ENCODE data around the gene DHRS1. TPM values are rescaled to one million over a fixed set of nuclear protein-coding genes. Genes with fewer than 3 reads are reported as not detected.

DHRS1 gene
- total RNA-seq, 2 experiments from 2014 or later = 14.7 to 14.9 TPM

DNA sequence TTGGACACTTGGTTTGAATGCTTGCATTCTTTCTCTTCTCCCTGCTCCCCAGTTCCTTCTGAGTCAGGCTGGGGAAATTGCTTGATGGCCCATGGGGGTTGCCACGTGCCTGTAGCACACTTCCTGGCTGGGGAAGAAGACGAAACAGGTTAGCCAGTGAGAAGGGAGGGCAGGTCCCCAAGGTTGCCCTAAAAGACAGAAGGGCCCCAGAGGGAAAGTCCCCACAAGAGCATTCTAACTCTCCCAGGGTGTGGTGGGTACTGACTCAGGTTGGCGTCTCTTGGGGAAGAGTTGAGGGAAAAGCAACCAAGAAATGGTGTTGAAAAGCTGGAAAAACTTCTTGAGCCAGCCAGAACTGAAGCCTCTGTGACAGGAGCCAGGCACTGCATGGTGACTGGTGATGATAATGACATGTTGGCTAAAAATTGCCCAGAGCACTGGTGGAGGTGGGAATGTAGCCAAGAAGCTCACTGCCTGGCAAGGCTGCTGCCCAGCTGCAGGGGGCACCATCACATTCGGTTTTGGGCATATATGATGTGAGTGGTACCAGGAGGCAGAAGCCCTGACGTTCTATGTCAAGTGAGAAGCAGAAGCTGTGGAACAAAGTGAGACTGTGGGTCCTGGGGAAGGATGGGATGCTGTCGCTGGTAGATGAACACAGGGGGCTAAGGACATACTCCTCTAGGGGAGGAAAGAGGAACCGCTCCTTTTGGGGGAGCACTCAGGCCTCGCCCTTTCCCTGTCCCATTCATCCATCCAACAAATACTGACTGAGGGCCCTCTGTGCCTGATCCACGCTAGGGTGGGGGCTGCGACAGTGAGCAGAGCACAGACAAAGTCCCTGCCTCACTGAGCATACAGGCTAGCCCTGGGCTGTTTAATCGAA lies 20.0 kb downstream of the DHRS1 start:
- peaks cover 46% of the 10 kb centered on the region for H3K4me1 Mint-ChIP-seq (ENCODE audit: low read depth)
- peak overlapping the region; percentile 70 for H3K27ac Mint-ChIP-seq
- ChIA-PET POLR2A (interaction anchor here (0.8 to 1.4 kb wide), 5 partner anchors 9 to 55 kb away, joined by 3 to 4 read pairs (median 3); partner anchors contain the start of genes ADCY4 and TINF2), CTCF (interaction anchor here (0.7 to 6.7 kb wide), 13 partner anchors 8 to 152 kb away, joined by 3 to 66 read pairs (median 7); partner anchors contain the start of genes CIDEB, DHRS1, LTB4R2 and NOP9)
- H3K27me3 Mint-ChIP-seq = no peaks in the 10 kb centered on the region
- peak; percentile 77 for DNase-seq
- no peaks in the 10 kb centered on the region for H3K9me3 Mint-ChIP-seq
- intact Hi-C loops (cut with micrococcal nuclease) = loop anchor here (1.0 to 10.0 kb wide), 3 partner anchors 10 to 225 kb away; partner anchors contain the start of gene CARMIL3
- no peak overlapping the region for H3K4me3 Mint-ChIP-seq
- H3K36me3 Mint-ChIP-seq = peaks cover 3% of the 10 kb centered on the region

DNA sequence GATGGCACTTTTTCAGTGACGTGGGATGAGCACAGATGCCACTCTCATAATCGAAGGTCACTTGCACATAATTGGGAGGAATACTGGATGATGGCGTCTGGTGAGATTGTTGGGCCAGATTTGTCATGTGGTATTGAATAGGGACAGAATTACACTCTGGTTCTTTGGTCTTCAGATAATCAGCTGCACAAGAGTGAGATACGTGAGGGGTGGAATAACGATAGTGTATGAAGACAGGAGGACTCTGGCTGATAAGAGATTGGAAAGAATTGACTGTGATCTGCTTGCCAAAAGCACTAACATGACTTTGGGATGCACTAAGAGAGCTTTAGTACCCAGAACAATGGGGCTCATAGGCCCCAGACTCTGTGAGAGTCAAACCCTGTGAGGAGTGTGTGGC lies 21.2 kb downstream of the DHRS1 start:
- Mint-ChIP-seq H3K9me3 (no peaks in the 10 kb centered on the region), H3K27me3 (no peaks in the 10 kb centered on the region), H3K4me3 (no peak overlapping the region), H3K27ac (peak overlapping the region; percentile 54), H3K4me1 (ENCODE audit: low read depth) (peaks cover 56% of the 10 kb centered on the region), H3K36me3 (peaks cover 3% of the 10 kb centered on the region)
- ChIA-PET POLR2A (interaction anchor here (0.8 to 1.4 kb wide), 2 partner anchors 32 to 36 kb away, joined by 3 to 4 read pairs; partner anchors contain the start of gene TINF2), CTCF (interaction anchor here (1.1 to 6.7 kb wide), 5 partner anchors 12 to 32 kb away, joined by 4 to 66 read pairs (median 24); partner anchors contain the start of genes CIDEB, DHRS1 and NOP9)
- intact Hi-C loops (cut with micrococcal nuclease) = loop anchor here (10.0 kb wide), 1 partner anchor 224 kb away; the partner anchor contains the start of gene CARMIL3
- no peak for DNase-seq

DNA sequence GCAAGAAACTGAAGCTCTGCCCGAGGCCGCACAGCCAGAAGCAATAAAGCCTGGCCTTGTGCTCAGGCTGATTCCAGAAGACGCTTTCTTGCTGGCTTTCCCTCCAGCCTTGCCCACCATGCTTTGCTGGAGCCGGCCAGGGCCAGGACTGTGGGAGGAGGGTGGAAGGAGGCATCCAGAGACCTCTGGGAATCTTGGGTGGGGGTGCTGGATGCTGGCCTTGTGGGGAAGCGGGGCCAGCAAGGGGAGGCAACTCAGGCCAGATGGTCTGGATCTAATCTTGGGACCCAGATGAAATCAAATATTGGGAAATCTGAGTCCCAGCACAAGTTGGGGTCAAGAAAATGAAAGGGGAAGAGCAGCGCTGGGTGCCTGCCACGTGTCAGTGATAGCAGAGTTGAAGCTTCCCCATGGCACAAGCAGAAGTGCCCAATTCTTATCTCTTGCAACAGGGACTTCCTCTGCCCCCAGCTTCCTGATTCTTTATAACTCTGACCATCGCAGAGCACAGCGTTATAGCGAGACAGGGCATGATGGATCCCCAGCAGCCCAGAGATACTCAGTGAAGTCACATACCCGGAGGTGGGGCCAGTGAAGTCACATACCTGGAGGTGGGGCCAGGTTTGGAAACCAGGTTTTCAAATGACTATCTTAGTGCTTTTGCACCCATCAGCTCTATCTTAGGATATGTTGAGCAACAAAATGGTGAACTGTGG lies 21.8 kb downstream of the DHRS1 start:
- Mint-ChIP-seq H3K9me3 (no peaks in the 10 kb centered on the region), H3K36me3 (peaks cover 3% of the 10 kb centered on the region), H3K27ac (peak overlapping the region; percentile 54), H3K4me1 (ENCODE audit: low read depth) (peaks cover 63% of the 10 kb centered on the region), H3K4me3 (no peak overlapping the region), H3K27me3 (no peaks in the 10 kb centered on the region)
- intact Hi-C loops (cut with micrococcal nuclease) = loop anchor here (10.0 kb wide), 1 partner anchor 223 kb away; the partner anchor contains the start of gene CARMIL3
- POLR2A ChIA-PET = interaction anchor here (0.7 to 1.4 kb wide), 2 partner anchors 30 to 31 kb away, joined by 3 read pairs; no protein-coding TSS in a partner anchor
- DNase-seq = peak; percentile 62
- CTCF ChIA-PET = interaction anchor here (0.6 to 2.7 kb wide), 5 partner anchors 12 to 33 kb away, joined by 3 to 10 read pairs (median 3); partner anchors contain the start of genes CIDEB, DHRS1 and NOP9

DNA sequence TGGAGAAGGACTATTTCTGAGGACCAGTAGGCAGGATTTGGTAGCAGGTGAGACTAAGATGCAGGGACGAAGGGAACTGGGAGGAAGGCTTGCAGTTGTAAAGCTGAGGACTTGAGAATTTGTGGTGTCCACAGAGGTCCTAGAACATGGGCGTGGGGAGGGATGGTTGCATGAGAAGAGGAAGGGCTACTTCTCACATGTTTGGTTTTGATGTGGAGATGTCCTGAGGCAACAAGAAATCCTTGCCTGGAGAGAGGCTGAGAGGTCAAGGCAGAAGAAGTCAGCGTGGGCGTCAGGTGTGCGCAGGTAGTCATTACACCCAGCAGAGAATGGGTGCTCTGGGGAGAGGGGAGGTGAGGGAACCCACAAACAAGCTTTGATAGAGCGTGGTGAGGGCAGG lies 22.5 kb downstream of the DHRS1 start:
- Mint-ChIP-seq H3K4me1 (ENCODE audit: low read depth) (peaks cover 70% of the 10 kb centered on the region), H3K27ac (no peak overlapping the region), H3K27me3 (no peaks in the 10 kb centered on the region), H3K36me3 (peaks cover 3% of the 10 kb centered on the region), H3K4me3 (no peak overlapping the region), H3K9me3 (no peaks in the 10 kb centered on the region)
- no peak for DNase-seq
- ChIA-PET CTCF (interaction anchor here (0.6 to 2.7 kb wide), 4 partner anchors 12 to 34 kb away, joined by 3 to 10 read pairs (median 3); partner anchors contain the start of gene CIDEB), POLR2A (no interaction called here)
- intact Hi-C loops (cut with micrococcal nuclease) = loop anchor here (10.0 kb wide), 1 partner anchor 222 kb away; the partner anchor contains the start of gene CARMIL3

DNA sequence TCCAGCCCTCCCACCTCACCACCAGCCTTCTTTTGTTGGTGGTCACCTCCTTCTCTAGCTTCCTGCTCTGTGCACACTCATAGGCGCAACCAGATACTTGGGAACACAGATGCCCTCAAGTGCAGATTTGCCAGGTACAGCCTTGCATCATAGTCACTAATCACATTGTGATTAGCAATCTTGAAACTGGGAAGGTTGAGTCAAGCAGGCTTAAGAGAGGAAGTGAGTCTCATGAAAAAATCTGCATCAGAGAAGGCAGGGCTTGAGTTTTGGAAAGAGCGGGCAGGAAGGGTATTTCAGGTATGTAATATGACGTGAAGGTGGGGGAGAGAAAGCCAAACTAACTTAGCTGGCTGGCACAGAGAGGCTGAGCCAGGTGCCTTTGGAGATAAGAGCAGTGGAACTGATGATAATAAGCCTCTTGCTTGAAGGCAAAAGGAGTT lies 25.5 kb downstream of the DHRS1 start:
- no peaks in the 10 kb centered on the region for H3K9me3 Mint-ChIP-seq
- H3K27ac Mint-ChIP-seq = peak overlapping the region; percentile 94
- POLR2A ChIA-PET = interaction anchor here (0.5 to 2.4 kb wide), 11 partner anchors 15 to 163 kb away, joined by 3 to 16 read pairs (median 5); partner anchors contain the start of genes CHMP4A, DHRS1, NOP9 and TINF2
- peak overlapping the region; percentile 22 for H3K4me3 Mint-ChIP-seq
- H3K36me3 Mint-ChIP-seq = peaks cover 3% of the 10 kb centered on the region
- peak; percentile 76 for DNase-seq
- H3K4me1 Mint-ChIP-seq (ENCODE audit: low read depth) = peaks cover 67% of the 10 kb centered on the region
- intact Hi-C loops (cut with micrococcal nuclease) = loop anchor here (1.0 to 10.0 kb wide), 4 partner anchors 15 to 219 kb away; partner anchors contain the start of genes CARMIL3 and CHMP4A
- CTCF ChIA-PET = interaction anchor here (0.7 to 2.9 kb wide), 8 partner anchors 16 to 58 kb away, joined by 3 to 30 read pairs (median 10); partner anchors contain the start of genes CIDEB, MDP1, NOP9 and TINF2
- no peaks in the 10 kb centered on the region for H3K27me3 Mint-ChIP-seq

DNA sequence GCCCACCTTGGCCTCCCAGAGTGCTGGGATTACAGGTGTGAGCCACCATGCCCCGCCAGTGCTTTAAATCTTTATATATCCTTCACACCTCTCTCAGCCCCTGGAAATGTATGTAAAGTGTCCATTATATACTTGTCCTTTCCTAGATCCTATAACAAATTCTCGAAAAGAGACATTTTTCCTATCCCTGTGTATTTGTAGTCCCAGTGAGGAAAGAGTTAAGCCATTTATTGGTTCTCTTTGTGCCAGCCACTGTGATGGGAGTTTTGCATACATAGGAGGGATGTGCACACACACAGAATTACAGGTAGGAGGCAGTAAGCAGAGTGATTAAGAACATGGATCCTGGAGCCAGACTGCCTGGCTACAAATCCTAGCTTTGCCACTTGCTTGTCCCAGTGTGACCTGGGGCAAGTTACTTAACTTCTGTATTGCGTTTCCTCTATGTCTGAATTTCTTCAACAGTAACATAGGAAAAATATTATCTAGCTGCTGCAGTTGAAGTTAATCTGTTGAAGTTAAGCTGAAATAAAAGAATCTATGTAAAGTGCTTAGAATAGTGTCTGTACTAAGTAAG lies 26.1 kb downstream of the DHRS1 start:
- DNase-seq = no peak
- CTCF ChIA-PET = interaction anchor here (0.7 to 2.9 kb wide), 8 partner anchors 16 to 58 kb away, joined by 3 to 30 read pairs (median 10); partner anchors contain the start of genes CIDEB, MDP1, NOP9 and TINF2
- Mint-ChIP-seq H3K27me3 (no peaks in the 10 kb centered on the region), H3K36me3 (peaks cover 3% of the 10 kb centered on the region), H3K4me1 (ENCODE audit: low read depth) (peaks cover 60% of the 10 kb centered on the region), H3K27ac (peak overlapping the region; percentile 94), H3K4me3 (no peak overlapping the region), H3K9me3 (no peaks in the 10 kb centered on the region)
- POLR2A ChIA-PET = interaction anchor here (0.5 to 2.4 kb wide), 11 partner anchors 16 to 162 kb away, joined by 3 to 16 read pairs (median 5); partner anchors contain the start of genes CHMP4A, DHRS1, NOP9 and TINF2
- intact Hi-C loops (cut with micrococcal nuclease) = loop anchor here (10.0 kb wide), 1 partner anchor 219 kb away; the partner anchor contains the start of gene CARMIL3

DNA sequence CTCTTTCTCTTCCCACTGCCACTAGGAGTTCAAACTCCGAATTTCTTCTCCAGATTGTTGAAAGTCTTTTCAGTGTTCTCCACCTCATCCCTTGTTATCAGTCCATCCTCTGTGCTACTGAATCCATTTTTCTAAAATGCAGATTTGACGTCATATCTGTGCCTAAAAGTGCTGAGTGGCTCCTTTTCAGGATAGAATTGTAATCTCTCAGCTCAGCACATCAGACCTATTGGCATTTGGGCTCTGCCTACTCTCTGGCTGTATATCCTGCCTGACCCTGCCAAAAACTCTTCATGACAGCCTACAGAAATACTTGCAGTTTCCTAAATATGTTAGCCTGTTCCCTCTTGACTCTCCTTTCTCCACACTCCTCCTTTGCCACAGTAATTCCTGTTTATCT lies 27.1 kb downstream of the DHRS1 start:
- H3K9me3 Mint-ChIP-seq = no peaks in the 10 kb centered on the region
- no peak for DNase-seq
- CTCF ChIA-PET = interaction anchor here (0.6 to 4.8 kb wide), 11 partner anchors 7 to 159 kb away, joined by 3 to 45 read pairs (median 14); partner anchors contain the start of genes CIDEB, LTB4R, LTB4R2 and MDP1
- intact Hi-C loops (cut with micrococcal nuclease) = loop anchor here (10.0 kb wide), 1 partner anchor 218 kb away; the partner anchor contains the start of gene CARMIL3
- no peaks in the 10 kb centered on the region for H3K27me3 Mint-ChIP-seq
- H3K4me3 Mint-ChIP-seq = peak overlapping the region; percentile 84
- POLR2A ChIA-PET = interaction anchor here (1.9 to 2.9 kb wide), 4 partner anchors 24 to 36 kb away, joined by 6 to 19 read pairs (median 12); partner anchors contain the start of genes CIDEB and TINF2
- H3K36me3 Mint-ChIP-seq = no peaks in the 10 kb centered on the region
- peak overlapping the region; percentile 94 for H3K27ac Mint-ChIP-seq
- H3K4me1 Mint-ChIP-seq (ENCODE audit: low read depth) = peaks cover 50% of the 10 kb centered on the region

DNA sequence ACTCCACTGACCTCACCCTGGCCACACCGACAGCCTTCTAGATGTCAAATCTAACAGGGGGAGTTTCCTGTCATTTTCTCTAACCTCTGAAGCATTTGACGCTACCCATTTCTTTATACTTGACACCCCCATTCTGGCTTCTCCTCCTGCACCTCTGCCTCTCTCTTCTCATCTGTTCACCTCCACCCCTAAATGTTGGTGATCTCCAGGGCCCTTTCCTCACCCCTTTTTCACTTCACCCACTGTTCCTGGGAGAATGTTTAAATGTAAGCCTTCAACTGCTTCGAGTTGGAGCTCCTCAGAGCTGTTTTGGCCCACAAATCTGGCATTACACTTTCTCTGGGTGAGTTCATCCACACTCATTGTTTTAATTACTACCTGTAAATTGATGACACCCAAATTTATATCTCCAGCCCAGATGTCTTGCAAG lies 27.7 kb downstream of the DHRS1 start:
- peak overlapping the region; percentile 94 for H3K27ac Mint-ChIP-seq
- POLR2A ChIA-PET = interaction anchor here (1.0 to 2.9 kb wide), 10 partner anchors 20 to 158 kb away, joined by 3 to 19 read pairs (median 8); partner anchors contain the start of genes CBLN3, CHMP4A, CIDEB and DHRS1
- intact Hi-C loops (cut with micrococcal nuclease) = loop anchor here (1.0 to 10.0 kb wide), 7 partner anchors 27 to 217 kb away; partner anchors contain the start of genes CARMIL3, DHRS1, GMPR2 and LTB4R
- CTCF ChIA-PET = interaction anchor here (0.6 to 4.8 kb wide), 15 partner anchors 8 to 163 kb away, joined by 3 to 45 read pairs (median 13); partner anchors contain the start of genes CIDEB, DHRS1, LTB4R and LTB4R2
- H3K36me3 Mint-ChIP-seq = peaks cover 5% of the 10 kb centered on the region
- H3K4me1 Mint-ChIP-seq (ENCODE audit: low read depth) = peaks cover 44% of the 10 kb centered on the region
- DNase-seq = no peak
- no peaks in the 10 kb centered on the region for H3K9me3 Mint-ChIP-seq
- H3K27me3 Mint-ChIP-seq = no peaks in the 10 kb centered on the region
- H3K4me3 Mint-ChIP-seq = peak overlapping the region; percentile 84

DNA sequence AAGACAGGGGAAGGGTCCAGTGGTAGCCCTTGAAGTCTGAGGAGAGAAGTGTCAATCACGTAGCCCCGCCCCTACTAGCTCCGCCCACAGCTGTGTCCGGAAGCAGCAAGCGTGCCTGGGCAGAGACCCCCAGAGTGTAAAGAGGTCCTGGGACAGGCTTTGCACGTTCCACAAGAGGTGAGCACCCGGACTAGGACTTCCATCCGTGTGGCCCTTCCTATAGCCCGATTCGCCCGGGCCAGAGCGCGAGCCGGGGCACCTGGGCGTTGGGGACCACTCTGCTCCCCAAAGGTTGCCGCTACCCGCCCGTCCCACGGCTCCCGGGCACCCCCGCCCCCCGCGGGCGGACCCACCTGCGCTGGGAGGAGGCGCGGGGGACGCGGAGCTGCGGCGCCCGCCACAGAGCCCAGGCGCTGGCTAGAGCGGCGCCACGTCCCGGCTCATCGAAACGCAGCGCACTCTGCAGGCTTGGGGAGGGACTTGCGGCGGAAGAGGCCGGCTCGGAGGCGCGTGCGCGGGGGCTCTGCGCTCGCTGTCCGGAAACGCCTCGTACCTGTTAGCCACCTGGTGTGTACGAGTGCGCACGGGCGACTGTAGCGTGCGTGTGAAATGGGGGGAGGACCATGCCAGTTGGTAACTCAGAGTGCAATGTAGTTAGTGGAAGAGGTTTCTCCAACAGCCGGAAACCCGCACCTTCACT lies 28.3 kb downstream of the DHRS1 start, which contains the start of gene RABGGTA:
TSS of gene RABGGTA (minus strand) at position 464 of the 700 bp plus-strand sequence. CDS start 482 bp downstream, outside the sequence.
- peaks cover 9% of the 10 kb centered on the region for H3K36me3 Mint-ChIP-seq
- ChIA-PET POLR2A (interaction anchor here (0.5 to 2.9 kb wide), 16 partner anchors 8 to 159 kb away, joined by 3 to 19 read pairs (median 4); partner anchors contain the start of genes CBLN3, CHMP4A, CIDEB and DHRS1), CTCF (interaction anchor here (0.6 to 4.8 kb wide), 20 partner anchors 9 to 1093 kb away, joined by 3 to 45 read pairs (median 8); partner anchors contain the start of genes CIDEB, DHRS1, IRF9 and LTB4R)
- H3K27me3 Mint-ChIP-seq = no peaks in the 10 kb centered on the region
- DNase-seq = peak; percentile 93
- H3K4me3 Mint-ChIP-seq = peak within 1 kb of the TSS; percentile 84
- H3K27ac Mint-ChIP-seq = peak within 1 kb of the TSS; percentile 94
- intact Hi-C loops (cut with micrococcal nuclease) = loop anchor here (1.0 to 10.0 kb wide), 7 partner anchors 28 to 216 kb away; partner anchors contain the start of genes CARMIL3, DHRS1, GMPR2 and LTB4R
- peaks cover 42% of the 10 kb centered on the region for H3K4me1 Mint-ChIP-seq (ENCODE audit: low read depth)
- H3K9me3 Mint-ChIP-seq = no peaks in the 10 kb centered on the region
